HG03521 (cell line): ENCODE measurements around the gene IMPDH2.

Experiments used
- ATAC-seq: cut with Tn5 transposase; IDR thresholded peaks from one replicate; pipeline ENCODE4 v1.9.1; 2021; ENCODE audit warnings: mild to moderate bottlenecking, moderate library complexity; ENCODE audit not compliant: unreplicated experiment

Gene IMPDH2

GRCh38 chr3:49028673-49029562 is at the start of gene IMPDH2:
Gene IMPDH2 (minus strand): TSS chr3:49029398. CDS start chr3:49029350, 48 bp downstream.
- ATAC-seq, result peak; percentile 88

GRCh38 chr3:49076646-49077045 is 47.4 kb upstream of the IMPDH2 start:
- ATAC-seq, result no peak

DNA sequence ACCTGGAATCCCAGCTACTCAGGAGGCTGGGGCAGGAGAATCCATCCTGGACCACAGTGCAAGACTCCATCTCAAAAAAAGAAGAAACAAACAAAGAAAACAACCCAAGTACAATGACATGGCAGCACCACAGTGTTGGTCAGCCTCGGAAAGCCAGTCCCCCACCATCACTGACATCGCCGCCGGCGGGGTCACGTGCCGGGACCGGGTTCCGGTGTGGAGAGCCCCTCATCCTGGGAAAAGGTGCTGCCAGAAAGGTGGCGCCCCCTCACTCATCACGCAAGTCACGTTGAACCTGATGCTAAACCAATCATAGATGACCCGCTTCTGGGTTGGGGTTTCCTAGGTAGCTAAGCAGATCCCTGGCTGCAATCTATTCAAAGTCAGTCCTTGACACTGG is 46.9 kb upstream of the IMPDH2 start:
- no peak for ATAC-seq

DNA sequence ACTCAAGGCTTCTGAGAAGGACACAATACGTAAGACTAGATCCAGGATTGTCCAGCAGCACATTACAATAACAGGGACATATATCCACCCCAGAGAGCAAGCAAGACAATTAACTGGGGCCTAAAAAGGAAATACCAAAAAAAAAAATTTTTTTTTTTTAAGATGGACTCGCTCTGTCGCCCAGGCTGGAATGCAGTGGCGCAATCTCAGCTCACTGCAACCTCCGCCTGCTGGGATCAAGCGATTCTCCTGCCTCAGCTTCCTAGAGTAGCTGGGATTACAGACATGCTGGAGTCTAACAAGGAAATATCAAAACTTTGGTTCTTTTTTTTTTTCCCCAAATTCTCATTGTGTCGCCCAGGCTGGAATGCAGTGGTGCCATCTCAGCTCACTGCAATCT is 28.8 kb upstream of the IMPDH2 start:
- ATAC-seq, result no peak

DNA sequence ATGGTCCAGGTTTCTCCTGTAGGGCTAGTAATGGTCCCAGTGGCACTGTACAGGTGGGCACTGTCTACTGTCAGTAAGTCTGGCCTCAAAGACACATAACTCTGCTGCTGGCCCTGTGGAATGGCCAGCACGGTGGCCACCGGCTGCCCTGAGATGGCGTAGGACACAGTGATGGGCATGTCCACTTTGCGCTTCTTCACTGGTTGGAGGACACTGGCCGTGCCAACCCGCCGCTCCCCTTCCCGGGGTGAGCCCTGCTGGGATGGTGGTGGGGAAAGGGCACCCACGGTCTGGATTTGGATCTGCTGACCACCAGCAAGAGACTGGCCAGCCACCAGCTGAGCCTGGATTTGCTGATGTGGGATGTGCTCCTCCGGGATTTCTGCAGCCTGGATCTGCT is 28.1 kb upstream of the IMPDH2 start:
- ATAC-seq, result no peak

- no peak for ATAC-seq
These were observed 25.2 kb upstream of the IMPDH2 start for GRCh38 chr3:49054344-49054862.

DNA sequence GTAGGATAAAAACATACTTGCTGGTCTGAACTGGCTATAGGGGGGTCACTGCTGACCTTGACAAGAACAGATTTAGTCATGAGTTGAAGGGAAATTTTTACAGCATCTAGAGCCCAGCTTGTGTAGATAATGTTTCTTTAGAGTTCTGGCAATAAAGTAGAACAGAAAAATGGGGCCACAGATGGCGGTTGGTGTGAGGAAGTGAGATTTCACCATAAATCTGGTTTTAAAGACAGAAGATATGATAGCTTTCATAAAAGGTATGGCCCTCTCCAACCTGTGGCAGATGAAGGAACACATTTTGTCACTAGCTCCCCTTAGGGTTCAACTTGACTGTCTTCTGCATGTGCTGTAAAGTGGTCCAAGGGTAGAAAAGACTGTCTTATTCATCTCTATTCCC is 24.3 kb upstream of the IMPDH2 start:
- ATAC-seq, result no peak

GRCh38 chr3:49035281-49035680 is 6.1 kb upstream of the IMPDH2 start:
- no peak for ATAC-seq

DNA sequence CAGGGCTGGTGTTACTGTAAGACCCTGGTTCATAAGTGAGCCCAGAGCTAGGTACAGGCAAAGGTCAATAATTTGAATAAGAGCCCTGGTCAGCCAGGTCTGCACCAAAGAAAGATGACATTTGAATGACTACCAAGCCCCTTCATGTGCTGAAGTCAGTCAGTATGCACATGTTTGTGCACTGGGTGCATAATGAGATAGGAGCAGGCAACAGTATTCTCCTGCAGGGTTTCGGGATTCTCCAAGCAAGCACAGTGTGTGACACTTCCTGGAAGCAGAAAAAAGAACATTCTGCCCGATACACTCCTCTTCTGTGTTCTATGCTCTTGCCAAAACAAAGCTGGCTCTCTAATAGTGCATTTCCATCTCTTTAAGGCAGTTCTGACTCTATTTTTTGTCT is 5.5 kb upstream of the IMPDH2 start:
- no peak for ATAC-seq

DNA sequence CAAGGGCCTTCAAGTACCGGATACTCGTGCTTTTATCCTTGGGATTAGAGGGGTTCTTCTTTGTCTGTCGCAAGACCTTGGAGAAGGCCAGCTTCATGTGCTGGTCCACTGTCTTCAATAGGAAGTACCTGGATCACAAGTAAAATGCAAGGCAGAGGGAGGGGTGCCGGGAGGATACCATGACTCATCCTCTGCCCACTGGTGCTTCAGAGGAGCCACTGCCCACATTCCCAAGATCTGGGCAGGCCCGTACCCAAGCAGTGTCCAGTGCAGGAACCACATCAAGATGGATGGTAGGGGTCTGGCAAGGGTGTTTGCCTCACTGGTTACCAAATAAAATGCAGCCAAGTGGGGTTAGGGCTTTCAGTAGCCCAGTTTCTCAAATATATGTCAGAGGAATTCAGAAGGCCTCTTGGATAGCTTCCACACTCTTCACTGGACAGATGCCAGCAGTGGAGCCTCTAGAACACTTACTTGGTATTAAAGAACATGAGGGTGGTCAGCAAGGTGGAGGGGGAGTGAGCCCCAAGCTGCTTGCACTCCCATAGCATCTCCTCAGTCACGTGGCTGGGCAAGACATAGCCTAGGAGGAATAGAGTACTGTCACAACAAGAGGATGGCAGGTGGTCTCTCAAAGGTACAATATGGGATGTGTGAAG is 3.6 kb upstream of the IMPDH2 start:
- no peak for ATAC-seq

- no peak for ATAC-seq
These were observed 1.1 kb upstream of the IMPDH2 start for GRCh38 chr3:49030321-49030720.

DNA sequence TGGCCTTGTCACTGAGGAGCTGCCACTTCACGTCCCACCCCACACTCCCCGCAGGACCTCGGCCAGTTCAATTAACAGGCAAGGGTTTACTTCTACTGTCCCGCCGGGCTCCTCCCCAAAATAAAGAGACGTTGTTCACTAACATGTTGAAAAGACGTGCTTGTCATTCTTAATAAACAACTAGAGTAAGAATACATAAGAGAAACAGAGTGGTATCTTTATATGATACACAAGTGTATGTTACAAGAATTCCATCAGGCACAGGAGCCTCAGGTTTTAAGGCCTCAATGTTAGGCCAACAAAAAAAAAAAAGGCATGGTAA is 326 bp upstream of the IMPDH2 start:
- no peak for ATAC-seq

DNA sequence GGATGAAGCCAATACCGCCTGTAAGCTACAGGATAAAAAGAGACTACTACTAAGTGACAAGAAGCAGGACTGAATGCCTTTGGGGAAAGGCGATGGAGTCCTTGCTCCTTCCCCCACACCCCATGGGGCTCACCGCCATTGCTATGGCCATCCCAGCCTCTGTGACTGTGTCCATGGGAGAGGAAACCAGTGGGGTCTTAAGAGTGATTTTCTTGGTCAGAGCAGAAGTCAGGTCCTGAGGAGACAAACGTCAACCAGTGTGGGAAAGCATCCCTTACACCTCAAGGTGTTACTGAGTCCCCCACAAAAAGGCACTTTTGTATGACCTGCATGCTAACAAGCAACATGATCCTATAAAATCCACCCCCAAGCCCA is 913 bp downstream of the IMPDH2 start:
- no peak for ATAC-seq

- ATAC-seq, result no peak
These were observed 1.6 kb downstream of the IMPDH2 start for GRCh38 chr3:49027634-49028033.

DNA sequence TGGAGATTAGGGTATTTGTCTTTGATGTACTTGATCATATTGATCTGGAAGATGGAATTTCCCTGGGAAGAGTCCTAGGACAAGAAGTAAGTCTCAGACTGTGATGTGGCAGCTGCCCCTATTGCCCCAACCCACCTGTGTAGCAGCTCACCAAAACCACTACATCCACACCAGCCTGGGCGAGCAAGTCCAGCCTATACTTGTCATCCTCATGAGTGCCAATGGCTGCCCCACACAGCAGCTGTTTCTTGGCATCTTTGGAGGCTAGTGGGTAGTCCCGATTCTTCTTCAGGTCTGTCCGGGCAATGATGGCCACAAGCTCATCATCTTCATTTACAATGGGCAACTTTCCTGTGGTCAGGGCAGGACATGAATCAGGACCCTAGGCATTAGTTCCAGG is 2.7 kb downstream of the IMPDH2 start:
- no peak for ATAC-seq

- ATAC-seq, result no peak
These were observed 3.2 kb downstream of the IMPDH2 start for GRCh38 chr3:49025793-49026520.

GRCh38 chr3:49025005-49025792 is 4.0 kb downstream of the IMPDH2 start:
- no peak for ATAC-seq

- ATAC-seq, result no peak
These were observed 4.7 kb downstream of the IMPDH2 start for GRCh38 chr3:49024449-49024848.

DNA sequence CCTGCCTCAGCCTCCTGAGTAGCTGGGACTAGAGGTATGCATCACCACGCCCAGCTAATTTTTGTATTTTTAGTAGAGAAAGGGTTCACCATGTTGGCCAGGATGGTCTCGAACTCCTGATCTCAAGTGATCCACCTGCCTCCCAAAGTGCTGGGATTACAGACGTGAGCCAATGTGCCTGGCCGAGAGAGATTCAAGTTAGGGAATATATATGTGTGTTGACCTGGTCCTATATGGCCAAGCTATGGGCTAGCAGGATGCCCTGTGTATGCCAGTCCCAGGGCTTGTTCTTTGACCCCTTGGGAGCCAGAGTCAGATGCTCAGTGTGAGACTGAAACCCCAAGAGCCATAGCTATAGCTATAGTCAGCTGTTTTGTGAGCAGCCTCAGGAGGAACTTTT is 5.4 kb downstream of the IMPDH2 start:
- ATAC-seq, result no peak

GRCh38 chr3:49022688-49023171 is 6.5 kb downstream of the IMPDH2 start:
- no peak for ATAC-seq
